GM20000 (cell line): ENCODE data around the gene CHN2.

Experiments used
- DNase-seq: peaks from one replicate; pipeline ENCODE4 v3.0.0; 2012; ENCODE audit warnings: low spot score
- TF ChIP-seq, protein P1 (sequence below): IDR thresholded peaks from 2 replicates; pipeline ENCODE4 v1.5.1; 2012; ENCODE audit warnings: mild to moderate bottlenecking, control low read depth; ENCODE audit errors: extremely low read depth, missing control alignments

CHN2 gene

DNA sequence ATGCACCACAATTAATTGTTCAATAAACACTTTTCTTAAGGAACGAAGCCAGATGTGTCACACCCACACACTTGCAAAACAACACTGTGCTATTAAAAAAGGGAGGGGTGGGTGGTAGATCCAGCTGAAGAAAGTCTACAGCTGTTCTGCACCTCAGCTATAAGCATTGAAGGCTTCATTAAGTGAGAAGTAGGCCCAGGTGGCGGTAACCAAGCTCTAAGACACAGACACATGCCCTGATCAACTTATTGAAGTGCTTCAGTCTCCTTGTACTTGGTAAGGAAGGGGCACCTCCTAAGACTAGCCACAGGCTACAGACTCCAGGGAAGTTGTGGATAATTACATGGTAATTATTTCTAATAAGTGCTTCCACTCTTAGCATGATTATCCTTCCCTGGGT is 43.7 kb upstream of the CHN2 start:
- no peak for DNase-seq
- TF ChIP-seq, protein P1, sequence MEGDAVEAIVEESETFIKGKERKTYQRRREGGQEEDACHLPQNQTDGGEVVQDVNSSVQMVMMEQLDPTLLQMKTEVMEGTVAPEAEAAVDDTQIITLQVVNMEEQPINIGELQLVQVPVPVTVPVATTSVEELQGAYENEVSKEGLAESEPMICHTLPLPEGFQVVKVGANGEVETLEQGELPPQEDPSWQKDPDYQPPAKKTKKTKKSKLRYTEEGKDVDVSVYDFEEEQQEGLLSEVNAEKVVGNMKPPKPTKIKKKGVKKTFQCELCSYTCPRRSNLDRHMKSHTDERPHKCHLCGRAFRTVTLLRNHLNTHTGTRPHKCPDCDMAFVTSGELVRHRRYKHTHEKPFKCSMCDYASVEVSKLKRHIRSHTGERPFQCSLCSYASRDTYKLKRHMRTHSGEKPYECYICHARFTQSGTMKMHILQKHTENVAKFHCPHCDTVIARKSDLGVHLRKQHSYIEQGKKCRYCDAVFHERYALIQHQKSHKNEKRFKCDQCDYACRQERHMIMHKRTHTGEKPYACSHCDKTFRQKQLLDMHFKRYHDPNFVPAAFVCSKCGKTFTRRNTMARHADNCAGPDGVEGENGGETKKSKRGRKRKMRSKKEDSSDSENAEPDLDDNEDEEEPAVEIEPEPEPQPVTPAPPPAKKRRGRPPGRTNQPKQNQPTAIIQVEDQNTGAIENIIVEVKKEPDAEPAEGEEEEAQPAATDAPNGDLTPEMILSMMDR: no peak

DNA sequence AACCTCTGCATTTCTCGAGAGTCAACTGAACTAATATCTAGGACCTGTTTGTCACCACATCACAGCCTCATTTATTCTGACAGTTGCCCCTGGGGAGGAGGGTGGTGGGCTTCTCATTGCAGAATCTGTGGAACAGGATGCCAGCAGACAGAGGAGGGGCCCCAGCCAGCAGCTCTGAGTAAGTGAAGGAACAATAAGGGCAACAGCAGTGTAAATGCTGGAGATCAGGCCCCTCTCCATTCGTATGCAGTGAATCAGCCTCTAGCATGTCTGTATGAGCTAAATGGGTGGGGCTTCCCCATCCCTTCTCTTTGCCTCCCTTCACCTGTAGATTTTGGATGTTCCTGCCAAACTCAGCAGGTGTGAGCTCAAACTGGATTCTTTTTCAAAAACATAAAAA is 40.5 kb upstream of the CHN2 start:
- TF ChIP-seq, protein P1: no peak
- DNase-seq: no peak

- TF ChIP-seq, protein P1: no peak
- no peak for DNase-seq
Observed at GRCh38 chr7:29156907-29157452, 37.6 kb upstream of the CHN2 start.

DNA sequence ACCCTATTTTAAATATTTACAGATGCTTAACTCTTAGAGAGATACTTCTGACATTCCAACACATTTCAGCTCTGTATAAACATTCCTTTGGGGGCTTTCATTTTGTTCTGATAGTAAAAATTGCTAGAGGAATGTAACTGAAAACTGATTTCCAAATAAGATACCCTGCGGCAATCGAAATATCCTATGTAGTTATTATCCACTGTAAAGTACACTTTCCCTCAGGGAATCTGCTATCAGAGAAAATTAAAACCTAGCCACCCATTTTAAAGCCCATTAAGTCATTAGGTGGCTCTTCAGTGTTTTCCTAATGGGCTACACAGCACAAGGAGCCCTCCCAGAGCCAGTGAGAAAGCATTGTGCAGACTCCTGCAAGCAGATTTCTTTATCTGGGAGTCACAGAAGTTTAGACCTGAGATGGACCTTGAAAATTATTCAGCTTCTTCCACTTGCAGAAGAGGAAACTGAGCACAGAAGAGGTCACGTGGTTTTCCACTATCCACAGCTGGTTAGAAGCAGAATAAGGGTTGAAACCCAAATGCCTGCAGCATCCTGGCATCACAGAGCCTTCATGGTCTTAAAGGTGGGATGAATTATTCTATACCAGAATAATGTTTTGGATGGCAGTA is 35.7 kb upstream of the CHN2 start:
- no peak for DNase-seq
- TF ChIP-seq, protein P1: no peak

DNA sequence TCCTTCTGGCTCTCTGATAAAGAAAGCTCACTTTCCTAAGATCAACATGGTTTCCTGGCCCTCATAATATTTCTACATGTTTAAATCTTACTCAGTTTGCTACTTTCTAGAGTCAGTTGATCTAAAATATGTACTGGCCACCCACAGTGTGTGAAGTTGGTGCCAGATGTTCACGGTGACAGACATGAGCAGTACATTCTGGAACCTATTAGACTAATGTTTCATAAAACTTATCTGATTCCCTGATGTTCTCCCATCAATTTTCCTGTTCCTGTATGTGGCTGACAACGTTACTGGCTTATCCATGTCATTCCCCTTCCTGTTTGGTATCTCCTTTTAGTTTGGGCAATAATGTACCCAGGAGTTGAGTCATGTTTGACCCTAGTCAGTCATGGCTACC is 34.5 kb upstream of the CHN2 start:
- TF ChIP-seq, protein P1: no peak
- no peak for DNase-seq

DNA sequence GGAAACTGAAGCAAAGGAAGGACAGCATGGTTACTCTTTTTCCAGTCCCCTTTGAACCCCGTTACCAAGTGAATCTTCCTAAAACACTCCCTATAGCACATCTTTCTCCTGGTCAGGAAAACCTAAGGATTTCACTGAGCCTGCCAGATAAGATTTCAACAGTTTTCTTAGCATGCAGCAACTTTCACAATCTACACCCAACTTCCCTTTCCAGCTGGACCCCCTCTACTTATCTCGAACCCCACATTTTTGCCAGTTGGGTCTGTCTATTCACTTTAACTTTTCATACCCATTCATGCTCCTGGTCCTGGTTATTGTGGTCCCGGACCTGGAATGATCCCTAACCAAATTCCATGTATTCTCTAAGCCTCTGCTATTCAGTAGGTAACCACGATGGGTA is 33.3 kb upstream of the CHN2 start:
- no peak for DNase-seq
- TF ChIP-seq, protein P1: no peak

GRCh38 chr7:29162577-29162976 is 32.0 kb upstream of the CHN2 start:
- TF ChIP-seq, protein P1: no peak
- no peak for DNase-seq
